ENCODE data around the gene TRABD2B.
A peak's percentile ranks its signal among the peaks of the same experiment; 100 is the strongest.

TRABD2B gene

DNA sequence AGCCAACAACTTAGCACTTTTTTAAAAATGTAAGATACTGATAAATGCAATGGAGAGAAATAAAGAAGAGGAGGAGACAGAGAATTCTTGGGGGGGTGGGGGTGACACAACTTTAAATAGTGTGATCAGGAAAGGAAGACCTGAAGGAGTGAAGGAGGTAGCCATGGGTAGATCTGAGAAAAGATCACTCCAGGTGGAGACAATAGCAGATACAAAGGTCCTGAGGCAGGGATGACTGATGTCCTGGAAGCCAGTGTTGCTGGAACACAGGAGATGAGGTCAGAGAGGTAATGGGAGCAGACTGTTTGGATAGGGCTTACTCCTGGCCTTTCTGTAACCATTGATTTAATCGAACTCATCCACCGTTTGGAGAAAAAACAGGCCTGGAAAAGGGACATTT is 24.6 kb upstream of the TRABD2B start:
- no peak for DNase-seq (ENCODE audit: low spot score)

DNA sequence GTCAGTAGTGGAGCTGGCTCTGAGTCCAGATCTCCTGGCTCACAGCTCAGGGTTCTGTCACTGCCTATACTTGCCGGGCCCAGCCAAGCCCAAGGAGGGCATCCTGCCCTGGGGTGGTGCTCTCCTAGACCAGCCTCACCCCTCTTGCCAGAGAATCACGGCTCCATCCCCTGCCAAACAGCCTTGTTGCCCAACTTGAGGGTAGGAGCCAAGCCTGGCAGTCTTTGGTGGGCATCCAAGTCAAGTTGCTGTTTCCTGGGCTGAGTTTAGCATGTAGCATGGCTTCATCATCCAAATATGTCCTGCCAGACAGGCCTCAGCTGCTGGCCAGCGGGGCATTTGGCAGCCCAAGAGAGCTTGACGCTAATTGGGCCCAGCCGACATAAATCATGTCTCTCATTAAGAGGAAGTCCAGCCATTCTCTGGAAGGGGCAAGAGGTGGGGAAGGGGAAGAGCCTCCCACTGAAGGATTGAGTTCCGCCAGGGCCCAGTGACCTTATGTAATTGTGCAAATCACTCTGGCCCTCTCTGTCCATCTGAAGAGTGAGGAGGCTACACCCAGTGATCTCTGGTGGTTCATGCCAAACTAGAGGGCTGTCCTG is 22.6 kb upstream of the TRABD2B start:
- DNase-seq (ENCODE audit: low spot score) = no peak

DNA sequence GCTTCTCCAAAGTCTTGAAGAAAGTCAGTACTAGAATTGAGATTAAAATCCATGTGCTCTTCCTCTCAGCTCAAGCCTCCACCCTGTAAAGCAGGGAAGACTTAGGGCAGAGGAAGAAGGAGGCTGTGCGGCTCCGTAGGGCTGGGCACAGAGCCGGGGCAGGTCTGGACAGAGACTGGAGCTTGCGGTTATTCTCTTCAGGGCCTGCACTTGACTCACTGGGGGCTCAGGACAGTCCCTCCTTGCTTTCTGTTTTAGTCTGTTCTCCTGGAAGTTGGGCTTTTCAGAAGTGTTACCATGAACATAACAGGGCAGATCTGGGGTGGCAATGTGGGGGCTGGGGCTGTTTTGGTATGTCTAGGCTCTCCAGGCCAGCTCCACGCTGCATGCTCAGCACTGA is 21.6 kb upstream of the TRABD2B start:
- no peak for DNase-seq (ENCODE audit: low spot score)

DNA sequence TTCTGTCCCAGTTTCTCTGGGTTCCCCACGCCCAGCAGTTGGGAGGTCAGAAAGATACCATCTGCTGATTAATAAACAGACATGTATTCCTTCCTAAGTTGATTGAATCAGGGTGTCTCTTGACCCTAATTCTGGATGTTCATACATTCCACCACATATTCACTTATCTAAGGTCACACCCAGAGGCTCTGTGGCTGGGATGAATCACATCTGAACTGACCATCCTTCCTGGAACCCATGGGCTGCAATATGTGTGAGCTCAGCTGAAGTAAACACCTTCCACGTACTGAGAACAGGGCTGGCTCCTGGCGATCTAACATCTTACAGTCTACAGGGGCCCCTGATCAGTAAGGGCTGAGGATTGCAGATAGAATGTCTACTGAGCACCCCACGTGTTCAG is 20.5 kb upstream of the TRABD2B start:
- no peak for DNase-seq (ENCODE audit: low spot score)

DNA sequence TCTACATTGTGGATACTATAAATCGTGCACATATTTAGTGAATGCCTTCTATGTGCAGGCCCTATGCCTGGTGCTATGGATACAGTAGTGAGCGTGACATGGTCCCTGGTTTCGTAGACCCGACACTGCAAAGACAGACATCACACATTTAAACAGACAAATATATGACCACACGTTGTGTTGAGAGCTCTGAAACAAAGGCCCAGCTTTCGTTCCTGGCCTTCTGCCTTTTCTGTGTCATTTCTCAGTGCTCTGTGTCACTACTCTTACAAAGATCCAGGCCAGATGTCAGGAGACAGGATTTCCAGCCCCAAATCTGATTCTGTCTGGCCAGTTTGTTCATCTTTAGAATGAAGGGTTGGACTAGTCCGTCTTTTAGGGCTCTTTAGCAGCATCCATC is 19.3 kb upstream of the TRABD2B start:
- DNase-seq (ENCODE audit: low spot score) = no peak

DNA sequence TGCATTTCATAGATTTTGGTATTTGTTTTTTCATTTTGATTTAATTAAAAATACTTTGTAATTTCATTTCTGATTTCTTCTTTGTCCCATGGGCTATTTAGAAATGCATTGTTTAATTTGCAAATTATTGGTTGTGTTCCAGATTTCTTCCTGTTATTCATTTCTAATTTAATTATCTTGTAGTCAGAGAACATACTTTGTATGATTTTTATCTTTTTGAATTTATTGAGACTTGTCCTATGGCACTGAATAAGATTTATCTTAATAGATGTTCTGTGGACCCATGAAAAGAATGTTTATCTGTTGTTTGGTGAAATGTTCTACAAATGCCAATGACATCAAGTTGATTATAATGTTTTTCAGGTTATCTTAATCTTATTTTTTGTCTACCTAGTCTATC is 16.1 kb upstream of the TRABD2B start:
- DNase-seq (ENCODE audit: low spot score) = no peak

GRCh38 chr1:48007047-48007446 is 9.9 kb upstream of the TRABD2B start:
- no peak for DNase-seq (ENCODE audit: low spot score)

DNA sequence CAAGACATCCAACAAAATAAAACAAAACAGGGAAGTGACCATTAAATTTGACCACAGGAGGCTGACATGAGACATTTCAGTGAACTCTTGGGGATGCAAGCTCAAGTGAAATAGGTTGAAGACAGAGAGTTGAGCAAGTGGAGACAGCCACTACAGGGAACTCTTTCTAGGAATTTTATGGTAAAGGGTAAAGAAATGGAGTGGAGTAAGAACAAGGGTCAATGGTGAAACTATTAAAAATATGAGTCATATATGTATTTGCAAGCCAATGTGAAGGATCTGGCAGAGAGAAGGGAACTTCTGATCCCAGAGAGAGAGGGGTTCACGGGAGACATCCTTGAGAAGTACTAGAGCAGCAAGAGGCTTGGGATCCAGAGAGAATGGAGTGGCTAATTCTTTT is 9.1 kb upstream of the TRABD2B start:
- DNase-seq (ENCODE audit: low spot score) = no peak

DNA sequence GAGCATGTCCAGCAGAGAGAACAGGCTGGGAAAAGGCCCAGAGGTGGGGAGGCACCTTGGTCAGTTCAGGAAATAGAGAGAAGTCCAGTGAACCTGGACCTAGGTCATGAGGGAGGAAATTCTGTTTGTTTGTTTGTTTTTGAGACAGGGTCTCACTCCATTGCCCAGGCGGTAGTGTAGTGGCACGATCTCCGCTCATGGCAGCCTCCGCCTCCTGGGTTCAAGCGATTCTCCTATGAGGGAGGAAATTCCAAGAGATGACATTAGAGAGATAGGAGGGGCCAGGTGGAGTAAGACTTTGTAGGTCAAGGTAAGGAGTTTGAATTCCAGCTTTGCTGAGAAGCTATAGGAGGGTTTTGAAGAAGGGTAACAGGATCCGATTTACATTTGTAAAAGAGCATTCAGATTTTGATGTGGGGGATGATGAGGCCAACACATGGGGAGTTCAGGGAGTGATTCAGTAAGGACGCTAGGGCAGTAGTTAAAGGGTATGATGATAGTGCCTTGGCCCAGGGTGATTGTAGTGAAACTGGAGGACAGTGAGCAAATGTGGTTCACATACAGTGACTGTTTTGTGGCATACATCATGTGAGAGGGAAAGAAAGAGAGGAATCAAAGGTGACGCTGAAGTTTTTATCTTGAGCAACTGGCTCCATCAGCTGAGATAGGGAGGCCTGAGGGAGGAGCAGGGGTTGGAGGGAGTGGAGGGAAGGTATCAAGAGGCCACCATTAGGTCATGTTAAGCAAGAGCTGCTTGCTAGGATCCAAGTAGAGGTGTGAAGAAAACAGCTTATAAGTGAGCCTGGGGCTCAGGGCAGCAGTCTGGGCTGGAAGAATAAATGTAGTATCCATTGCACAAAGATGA is 8.3 kb upstream of the TRABD2B start:
- DNase-seq (ENCODE audit: low spot score) = no peak

- DNase-seq (ENCODE audit: low spot score) = no peak
These were observed 6.8 kb upstream of the TRABD2B start for GRCh38 chr1:48003741-48004531.

- DNase-seq (ENCODE audit: low spot score) = no peak
These were observed 5.0 kb upstream of the TRABD2B start for GRCh38 chr1:48002142-48002541.

GRCh38 chr1:48001696-48002095 is 4.5 kb upstream of the TRABD2B start:
- no peak for DNase-seq (ENCODE audit: low spot score)

- no peak for DNase-seq (ENCODE audit: low spot score)
These were observed 3.7 kb upstream of the TRABD2B start for GRCh38 chr1:48000883-48001282.

- no peak for DNase-seq (ENCODE audit: low spot score)
These were observed 1.9 kb upstream of the TRABD2B start for GRCh38 chr1:47999097-47999496.

DNA sequence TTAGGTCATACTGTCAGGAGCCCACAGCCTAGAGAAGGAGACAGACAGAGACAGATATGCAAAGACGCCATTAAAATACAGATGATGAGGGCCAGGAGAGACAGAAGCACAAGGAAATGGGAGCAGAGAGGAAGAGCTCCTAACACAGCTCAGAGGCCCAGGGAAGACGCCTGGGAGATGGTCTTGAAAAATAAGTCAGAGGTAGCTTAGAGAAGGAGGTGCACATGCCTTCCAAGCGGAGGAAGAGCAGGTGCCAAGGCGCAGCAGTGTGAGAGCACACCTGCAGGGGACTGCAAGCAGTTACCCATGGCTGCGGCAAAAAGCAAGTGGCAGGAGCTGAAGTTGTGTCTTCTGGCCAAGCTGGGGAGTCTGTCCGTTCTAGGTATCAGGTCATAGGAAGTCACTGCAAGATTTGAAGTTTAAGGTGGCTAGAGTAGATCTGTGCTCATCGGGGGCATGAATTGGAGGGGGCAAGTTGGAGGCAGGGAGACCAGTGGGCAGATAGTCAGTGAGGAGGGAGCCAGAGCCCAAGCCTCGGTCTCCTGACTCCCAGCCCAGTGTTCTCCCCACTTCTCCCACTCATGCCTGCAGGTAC is 1.3 kb upstream of the TRABD2B start:
- no peak for DNase-seq (ENCODE audit: low spot score)

DNA sequence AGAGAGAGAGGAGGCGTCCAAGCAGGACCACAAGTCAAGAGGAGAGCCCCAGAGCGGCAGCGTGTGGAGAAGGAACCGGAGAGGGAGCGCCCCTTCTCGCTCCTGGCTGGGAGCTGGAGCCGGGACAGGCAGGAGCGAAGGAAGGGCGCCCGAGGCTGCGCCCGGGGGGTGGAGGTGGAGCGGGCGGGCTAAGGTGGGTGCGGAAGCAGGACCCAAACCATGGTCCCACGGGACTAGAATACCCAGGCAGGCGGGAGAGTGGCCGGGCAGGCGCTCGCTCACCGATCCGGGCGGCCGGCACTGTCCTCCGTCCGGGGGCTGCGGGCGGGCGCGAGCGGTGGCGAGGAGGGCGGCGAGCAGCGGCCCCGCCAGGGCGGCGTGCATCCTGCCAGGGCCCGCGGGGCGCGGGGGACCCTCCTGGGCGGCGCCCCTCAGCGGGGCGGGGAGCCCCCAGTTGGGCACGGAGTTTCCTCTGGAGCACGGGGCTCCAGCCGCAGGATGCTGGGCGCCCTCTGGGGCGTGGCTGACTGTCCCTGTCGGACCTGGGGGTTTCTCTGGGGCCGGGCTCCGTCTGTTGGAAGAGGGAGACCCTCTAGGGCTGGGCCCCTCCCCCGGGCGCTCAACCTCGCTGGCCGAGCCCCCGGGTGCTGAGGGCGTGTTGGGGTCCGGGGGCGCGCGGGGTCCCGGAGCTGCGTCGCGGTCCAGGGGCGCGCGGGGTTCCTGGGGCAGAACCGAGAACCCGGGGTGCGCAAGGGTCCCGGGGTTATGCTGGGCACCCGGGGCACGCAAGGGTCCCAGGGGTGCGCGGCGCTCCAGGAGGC is 569 bp downstream of the TRABD2B start:
- peak; percentile 44 for DNase-seq (ENCODE audit: low spot score)

DNA sequence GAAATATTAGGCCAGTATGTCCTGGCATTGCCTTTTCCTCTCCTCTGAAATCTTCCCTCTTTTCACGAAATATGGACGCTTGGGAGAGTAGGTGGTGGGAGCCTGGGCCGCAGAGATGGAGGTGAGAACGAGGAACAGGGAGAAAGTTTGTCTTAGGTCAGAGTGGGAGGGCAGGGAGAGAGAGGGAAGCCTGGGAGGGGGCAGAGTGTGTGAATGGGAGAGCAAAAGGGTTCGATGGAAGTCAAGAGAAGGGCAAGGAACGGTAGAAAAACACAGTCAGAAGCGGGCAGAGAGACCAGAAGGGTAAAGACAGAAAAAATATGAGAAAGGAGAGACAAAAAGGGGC is 1.2 kb downstream of the TRABD2B start:
- no peak for DNase-seq (ENCODE audit: low spot score)

GRCh38 chr1:47995306-47996050 is 1.7 kb downstream of the TRABD2B start:
- DNase-seq (ENCODE audit: low spot score) = no peak

GRCh38 chr1:47993881-47994625 is 3.1 kb downstream of the TRABD2B start:
- DNase-seq (ENCODE audit: low spot score) = no peak

DNA sequence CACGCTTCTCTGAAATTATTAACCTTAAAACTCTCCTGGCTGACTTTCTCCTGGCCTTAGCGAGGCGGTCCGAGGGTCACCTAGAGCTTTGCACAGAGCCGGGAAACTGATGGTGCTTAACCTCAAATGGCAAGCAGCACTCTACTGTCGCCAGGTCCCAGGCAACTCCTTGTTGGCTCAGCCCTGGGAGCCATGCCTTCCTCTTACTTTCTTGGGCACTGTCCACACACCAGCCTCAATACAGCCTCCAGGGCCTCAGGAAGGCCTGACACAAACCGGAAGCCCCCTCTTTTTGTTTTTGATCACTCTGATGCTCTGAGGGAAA is 3.8 kb downstream of the TRABD2B start:
- no peak for DNase-seq (ENCODE audit: low spot score)

All from GM03348 (cell line).